SK-N-DZ (cell line): ENCODE data around the gene IWS1.

Source experiments
- DNase-seq: peaks from one replicate; pipeline ENCODE4 v3.0.0-alpha.2; 2015; ENCODE audit warnings: low spot score

IWS1 gene

DNA sequence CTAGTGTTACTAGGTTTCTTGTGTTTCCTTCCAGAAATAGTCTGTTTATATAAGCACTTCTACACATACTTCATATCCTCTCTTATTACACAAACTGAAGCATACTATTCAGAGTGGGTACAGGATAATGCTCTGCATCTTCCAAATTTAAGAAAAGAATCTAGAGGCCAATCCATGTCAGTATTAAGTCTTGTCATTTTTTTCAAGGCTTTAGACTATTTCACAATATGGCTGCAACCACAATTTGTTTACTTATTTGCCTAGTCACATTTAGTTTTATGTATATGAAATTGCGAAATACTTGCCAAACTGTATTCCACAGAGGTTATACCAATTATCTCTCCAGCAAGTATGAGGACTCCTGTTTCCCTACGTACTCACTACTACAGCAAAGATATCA, 27.9 kb downstream of the IWS1 start:
- DNase-seq: no peak

DNA sequence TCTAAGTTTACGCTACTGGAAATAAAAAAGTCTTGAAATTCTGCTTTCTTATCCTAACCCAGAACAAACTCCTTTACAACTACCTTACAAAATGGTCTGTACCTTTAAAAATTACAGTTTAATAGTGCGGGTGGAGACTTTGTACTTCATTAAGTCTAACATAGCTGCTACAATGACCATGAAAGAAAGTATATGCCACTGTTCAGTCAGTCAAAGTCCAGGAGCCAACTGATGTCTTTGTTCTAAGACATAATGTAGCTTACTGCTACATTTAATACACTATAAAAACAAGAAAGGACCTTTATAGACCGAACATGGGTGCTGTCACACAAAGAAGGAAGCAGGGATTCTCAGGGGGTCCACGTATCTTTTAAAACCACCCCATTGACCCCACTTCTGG, 36.0 kb downstream of the IWS1 start:
- no peak for DNase-seq

DNA sequence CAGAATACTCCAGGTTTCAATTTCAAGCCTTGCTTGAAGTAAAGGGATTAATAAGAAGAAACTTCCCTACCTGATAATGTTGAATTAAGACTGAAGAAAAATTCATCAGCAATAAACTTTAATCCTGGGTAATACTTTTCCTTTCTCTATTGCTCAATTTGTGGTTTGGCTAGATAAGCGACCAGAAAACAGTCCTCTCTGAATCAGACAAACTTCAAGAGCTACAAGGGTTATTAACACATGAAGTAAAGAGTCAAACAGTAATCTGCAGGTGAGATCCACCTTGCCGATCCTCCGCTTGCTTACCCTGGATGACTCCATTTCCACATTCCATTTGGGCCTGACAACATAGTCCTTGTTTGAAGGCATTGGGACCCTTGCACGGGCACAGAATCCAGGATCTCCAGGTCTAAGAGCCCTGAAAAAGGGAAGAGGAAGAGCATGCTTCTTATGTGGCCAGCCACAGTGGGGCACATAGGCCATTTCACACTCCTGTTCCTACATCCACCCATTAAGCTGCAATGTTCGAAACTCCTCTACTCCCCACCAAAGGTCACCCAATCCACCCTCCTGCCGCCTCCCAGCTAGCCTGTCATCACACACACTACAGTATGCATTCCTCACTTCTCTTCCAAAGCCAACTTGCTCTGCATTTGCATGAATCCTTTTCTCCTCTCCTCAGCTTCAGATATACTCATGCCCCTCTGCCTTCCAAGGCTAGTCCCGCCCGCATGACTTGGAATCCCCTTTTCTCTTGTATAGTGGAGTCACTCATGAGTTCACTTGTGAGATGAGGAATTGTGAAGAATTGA, 39.8 kb downstream of the IWS1 start:
- DNase-seq: no peak

DNA sequence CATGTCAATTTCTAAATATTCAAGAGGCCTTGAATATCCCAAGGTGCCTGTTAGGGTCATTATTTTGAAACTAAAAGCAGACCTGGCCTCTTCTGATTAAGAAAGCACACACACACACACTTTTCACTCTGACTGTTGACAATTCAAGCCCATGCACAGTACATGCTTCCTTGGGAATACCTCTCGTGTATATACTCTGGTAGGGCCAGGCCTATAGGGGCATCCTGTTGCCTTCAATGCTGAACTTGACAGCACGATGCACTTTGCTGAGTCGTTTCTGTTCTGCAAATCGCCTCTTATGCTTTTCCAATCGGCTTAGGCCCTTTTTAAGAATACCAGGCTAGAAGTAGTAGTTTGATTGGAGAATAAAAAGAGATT, 40.6 kb downstream of the IWS1 start:
- no peak for DNase-seq

DNA sequence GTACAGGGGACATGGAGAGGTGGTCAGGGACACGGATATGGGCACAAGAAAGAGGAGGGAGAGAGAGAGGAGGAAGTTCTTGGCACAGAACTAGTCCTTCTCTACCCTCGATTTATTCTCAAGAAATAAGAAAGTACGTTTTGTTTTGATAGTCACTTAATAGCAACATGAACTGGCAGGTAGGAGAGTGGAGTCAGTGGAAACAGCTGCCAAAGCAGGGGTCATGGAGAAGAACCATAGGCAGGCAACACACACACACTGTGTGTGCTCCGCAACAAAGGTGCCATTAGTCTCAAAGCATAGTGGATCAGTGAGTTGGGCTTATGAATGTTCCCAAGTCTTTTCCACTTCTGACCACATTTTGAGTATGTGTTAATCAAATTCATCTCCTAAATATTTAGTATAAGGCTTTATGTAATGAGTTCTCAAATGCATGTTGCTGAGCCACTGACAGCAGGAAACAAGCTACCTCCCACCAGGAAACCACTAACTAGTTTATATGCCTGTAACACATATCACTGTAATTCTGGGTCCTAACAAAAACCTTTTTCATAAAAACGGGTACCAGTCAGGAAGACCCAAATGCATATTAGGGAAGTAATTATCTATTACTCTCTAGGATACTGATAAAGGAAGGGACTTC, 41.1 kb downstream of the IWS1 start:
- no peak for DNase-seq

DNA sequence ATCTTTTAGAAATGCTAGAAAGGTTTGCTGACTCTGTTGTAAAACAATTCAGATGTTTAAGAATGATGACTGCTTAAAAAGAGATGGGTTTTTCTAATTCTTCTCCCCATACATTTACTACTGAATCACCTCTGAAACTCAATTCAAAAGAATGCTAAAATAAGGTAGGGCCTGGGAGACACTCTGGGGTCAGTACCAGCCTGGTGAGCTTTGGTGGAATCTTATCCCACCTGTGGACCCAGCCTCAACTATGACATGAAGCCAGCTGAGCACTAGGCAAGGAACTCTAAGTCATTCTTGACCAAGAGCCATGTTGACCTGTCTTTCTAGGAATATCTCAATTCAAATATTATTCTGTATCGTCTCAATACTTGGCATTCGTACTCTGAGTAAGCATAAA, 44.3 kb downstream of the IWS1 start:
- DNase-seq: no peak

DNA sequence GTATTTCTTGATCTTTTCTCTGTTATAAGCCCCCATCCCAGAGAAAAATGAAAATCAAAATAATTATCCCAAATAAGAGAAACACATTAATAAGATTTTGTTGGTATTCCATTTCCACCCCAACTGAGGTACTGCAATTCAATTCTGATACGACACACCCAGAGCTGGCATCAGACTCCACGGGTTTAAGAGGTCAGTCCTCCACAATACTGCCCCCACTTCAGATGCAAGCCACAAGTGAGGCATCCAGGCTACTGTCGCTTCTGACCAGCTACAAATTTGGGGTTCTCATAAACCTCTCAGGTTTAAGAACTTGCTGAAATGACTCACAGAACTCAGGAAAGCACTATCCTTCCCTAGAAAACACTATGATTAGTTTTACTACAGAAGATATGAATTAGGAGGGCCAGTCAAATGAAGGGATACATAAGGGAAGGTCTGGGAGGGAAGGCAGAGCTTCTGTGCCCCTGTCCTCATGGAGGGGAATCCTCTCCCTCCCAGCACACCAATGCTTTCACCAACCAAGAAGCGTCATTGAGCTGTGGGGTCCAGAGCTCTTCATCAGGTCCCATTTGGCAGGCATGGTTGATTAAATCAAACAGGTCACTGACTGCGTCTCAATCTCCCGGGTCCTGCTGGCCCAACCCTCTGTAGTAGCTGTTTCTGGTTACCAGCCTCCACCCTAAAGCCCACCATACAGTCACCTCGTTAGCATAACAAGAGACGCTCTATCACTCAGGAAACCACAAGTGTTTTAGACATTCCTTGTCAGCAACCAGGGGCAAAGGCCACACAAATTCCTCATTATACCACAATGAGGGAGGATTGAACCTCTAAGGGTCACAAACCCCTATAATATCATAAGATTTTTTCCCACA, 46.2 kb downstream of the IWS1 start:
- DNase-seq: no peak

DNA sequence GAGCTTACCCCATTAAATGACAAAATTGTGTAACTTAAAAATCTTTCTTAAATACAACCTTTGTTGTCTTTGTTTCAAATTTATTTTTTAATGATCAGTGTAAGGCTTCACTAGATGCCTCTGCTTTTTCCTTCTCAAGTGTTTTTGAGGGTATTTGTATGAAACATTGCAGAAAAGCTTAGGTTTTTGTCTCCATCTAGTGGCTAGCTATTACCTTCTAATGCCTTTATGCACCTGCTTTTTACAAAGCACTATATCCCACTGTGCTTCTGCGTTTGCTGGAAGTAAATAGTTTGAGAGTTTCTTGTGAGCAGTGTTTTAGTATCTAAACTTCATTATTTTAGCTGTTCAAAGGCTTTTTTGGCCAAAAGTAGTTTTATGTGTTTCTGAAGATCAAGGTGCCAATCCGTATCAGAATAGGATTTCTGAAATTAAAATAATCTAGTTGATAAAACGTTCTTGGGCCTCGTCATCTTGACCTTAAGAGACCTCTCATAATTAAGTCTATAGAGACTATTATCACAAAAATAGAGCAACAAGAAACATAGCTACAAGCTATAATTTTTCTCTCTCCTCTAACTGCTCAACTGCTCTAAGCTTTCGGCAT, 47.0 kb downstream of the IWS1 start:
- peak; percentile 61 for DNase-seq

DNA sequence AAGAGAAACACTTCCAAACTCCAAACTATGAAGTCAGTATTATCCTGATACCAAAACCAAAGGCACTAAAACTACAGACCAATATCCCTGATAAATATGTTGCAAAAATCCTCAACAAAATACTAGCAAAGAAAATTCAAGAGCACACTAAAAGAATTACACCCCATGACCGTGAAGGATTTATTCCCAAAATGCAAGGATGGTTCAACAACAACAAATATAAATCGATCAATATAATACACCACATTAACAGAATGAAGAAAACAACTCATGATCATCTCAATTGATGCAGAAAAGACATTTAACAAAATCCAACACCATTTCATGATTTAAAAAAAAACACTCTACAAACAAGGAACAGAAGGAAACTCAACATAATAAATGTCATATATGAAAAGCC, 50.5 kb downstream of the IWS1 start:
- DNase-seq: no peak

DNA sequence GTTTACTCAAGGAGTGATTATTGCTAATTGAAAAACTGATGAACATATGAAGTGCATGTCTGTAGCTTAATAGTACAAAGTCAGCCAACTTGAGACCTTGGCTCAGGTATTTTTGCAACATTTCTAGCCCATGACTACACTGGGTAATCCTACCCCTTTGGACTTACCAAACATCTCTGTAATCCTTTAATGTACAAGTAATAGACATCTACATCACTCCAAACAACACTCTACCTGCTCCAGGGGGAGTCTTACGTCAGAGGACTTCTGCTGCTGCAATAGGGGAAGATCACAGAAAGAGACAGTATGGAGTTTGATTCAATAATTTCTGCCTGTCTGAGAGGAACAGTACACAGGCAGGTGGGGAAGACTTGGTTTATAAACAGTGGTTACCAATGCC, 54.0 kb downstream of the IWS1 start:
- DNase-seq: no peak

DNA sequence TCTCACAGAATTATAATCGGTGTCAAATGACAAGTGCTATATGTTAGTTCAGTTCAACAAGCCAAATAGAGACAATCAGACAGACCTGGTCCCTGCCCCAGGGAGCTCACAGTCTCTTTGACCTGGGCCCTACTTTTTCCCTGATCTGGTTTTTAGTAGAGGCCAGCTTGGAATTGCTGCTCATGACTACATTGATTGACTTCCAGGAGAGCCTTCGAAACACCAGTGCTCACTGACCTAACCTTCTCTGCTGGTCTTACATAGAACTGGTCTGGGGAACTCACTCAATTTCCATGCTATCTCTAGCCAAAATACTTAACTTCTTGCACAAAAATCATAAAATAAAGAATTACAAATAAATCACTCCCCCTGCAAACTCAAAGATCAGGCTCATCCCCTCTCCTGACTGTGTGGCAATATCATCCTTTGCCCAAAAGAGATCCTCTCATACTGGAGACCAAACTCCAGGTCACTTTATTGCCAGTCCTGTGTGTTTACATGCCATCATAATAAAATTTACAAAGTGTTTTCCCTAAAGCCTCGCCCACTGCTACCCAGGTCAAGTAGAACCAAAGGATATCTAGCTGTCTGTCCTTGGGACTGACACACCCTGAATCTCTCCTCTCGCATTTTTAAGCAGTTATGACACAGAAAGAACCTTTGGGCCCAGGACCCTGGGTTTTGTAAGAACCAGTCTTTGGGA, 54.9 kb downstream of the IWS1 start:
- DNase-seq: no peak

DNA sequence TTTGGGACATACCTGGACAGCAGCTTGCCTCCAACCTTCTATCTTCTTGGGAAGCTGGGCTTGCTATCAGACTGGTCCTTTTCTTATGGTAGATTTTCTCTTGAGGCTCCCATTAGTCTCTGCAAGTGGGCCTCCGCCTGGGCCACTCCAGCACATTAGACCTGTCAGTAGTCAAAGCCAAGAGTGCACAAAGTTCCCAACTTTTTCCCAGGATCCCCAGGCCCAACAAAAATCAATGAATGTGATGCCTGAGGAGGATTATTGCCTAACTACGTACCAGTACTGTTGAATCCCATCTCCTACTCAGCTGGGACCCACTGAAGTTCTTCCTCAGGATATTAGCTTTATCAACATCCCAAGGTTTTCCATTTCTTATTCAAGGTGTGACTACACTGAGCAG, 56.3 kb downstream of the IWS1 start:
- no peak for DNase-seq

DNA sequence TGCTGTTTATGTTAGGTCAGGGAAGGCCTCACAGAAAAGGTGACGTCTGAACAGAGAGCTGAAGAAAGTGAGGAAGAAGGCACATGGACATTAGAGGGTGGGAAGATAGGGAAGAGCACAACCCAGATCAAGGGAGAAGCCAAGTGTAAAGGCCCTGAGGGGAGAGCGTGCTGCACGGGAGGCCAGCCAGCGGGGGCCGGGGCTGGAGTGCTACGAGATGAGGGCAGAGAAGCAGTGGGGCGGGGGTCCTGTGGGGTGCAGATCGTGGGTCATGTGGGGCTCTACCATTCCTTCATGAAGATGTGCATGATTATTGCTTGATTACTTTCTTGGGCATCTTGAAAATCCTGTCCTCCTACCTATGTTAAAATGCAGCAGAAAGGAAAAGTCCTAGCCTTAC, 57.2 kb downstream of the IWS1 start:
- no peak for DNase-seq

DNA sequence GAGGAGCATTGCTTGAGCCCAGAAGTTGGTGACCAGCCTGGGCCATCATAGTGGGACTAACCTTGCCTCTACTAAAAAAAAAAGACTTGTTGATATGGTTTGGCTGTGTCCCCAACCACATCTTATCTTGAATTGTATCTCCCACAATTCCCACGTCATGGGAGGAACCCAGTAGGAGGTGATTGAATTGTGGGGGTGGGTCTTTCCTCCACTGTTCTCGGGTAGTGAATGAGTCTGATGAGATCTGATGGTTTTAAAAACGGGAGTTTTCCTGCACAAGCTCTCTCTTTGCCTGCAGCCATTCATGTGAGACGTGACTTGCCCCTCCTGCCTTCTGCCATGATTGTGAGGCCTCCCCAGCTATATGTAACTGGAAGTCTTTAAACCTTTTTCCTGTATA, 61.0 kb downstream of the IWS1 start:
- no peak for DNase-seq

DNA sequence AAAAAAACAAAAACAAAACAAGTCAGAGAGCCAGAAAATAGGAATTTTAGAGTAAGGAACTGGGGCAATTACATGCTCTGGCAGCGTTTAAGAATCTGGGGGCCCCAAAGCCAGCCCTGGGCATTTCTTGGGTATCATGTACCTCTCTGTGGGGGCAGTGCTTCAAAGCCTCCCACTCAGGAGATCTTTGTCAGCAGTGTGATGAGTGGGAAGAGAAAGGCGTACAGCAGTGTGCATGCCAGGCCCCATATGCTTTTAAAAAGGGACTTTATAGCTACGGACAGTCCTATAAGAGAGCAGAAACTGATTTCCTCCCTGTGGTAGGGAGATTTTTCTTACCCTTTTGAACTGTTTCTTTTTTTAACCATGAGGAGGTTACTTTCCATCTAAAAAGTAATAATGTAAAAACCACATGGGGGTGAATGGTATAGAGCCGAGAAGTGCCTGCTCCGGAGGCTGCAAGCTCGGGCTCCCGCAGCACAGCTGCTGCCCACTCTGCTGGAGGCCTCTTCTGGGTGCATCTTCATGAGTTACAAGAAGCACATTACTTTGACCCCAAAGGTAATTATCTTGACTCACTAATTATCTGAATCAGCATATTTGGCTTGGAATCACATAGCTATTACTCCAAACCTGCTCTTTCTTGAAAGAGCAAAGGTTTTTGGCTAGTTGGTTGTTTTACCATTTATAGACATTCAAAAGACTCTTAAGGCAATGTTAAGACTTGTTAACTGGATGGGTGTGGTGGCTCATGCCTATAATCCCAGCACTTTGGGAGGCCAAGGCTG, 61.6 kb downstream of the IWS1 start:
- no peak for DNase-seq

DNA sequence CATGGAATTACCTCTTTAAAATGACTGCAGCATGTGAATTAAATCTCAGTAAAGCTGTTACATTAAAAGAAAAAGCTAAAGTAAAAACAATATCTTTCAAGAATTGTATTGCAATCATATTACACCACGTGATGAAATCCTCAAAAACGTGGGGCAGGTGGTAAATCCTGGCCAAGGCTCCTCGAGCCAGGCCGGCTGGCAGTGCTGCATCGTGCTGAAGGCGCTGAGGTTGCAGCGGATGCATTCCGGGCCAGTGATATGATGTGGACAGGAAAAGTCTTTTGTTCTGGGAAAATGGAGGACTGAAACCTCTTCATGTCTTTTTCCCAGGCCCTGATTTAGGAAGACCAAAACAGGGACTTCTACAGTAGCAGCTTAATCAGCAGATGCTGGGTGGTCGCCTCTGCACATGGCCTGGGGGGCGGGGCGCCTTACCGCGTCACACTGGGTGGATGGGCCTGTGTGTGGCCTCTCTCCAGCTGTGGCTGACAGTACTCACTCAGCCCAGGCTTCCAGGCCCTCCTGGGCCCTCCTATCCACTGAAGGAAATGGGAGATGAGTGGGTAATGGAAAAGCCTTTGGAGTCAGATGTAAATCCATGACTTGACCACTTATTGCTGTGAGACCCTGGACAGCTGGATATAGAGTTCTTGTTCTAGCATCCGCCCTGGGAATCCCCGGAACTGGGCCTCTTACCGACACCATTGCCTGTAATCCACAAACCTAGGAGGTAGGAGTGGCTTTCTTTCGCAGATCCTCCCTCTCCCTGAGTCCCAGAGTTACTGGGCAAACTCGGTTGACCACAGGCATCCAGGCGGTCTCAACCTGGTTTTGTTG, 62.9 kb downstream of the IWS1 start:
- DNase-seq: peak; percentile 26

DNA sequence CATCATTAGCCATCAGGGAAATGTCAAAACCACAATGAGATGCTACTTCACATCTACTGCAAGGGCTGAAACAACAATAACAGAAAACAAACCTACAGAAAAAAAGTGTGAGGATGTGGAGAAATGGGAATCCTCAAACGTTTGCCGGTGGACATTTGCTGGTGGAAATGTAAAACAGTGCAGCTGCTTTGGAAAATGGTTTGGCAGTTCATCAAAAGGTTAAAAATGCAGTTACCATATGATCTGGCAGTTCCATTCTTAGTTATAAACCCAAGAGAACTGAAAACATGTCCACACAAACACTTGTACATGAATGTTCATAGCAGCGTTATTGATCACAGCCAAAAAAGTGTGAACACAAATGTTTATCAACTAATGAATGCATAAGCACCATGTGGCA, 63.8 kb downstream of the IWS1 start:
- no peak for DNase-seq

DNA sequence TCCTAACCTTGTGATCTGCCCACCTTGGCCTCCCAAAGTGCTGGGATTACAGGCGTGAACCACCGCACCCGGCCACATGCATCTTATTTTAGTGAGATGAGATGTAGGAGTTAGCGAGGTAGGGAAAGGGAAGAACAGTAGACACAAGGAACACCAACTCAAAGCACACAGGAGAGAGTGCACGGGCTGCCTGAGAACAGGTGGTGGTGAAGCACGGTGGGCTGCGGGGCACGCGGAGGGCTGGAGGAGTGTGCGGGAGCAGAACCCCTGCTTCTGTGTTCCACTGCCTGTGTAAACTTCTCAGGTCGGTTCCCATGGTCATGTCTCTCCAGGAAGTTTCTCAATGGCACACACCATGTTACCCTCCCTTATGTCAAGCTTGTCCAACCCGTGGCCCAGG, 69.3 kb downstream of the IWS1 start:
- no peak for DNase-seq

DNA sequence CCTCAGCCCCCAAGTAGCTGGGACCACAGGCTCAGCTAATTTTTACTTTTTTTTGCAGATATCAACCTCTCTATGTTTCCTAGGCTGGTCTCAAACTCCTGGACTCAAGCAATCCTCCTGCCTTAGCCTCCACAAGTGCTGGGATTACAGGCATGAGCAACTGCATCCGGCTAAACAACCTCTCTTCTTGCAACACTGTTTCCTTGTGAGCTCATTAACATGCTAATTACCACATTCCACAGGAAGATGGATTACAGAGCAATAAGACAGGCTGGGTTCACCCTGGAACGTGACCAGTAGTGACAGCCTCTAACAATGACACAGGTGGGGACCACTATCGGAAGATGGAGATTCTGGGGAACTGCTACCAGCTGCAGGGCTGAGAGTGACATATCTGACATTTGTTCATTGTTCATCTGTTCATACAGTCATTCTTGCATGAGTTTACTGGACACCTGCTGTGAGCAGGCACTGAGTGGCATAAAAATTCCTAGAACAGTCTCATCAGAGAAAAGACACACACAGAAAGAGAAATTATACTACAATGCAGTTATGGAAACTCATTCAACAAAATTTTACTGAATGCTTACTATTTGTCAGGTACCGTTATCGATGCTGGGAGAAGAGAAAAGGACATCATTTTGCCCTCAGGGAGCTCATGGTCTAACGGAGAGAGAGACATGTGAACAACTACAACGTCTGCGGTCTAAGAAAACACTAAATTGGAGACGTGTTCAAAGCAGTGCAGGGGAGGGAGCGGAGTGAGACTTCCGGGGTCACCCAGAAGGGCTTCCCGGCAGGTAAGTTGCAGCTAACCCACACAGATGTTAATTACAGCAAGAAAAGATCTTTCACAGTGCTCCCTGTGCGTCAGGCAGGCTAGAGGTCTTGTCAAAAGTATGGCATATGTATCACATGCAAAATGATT, 70.5 kb downstream of the IWS1 start:
- no peak for DNase-seq
